ENCODE results near the gene KCNAB1.

DNA sequence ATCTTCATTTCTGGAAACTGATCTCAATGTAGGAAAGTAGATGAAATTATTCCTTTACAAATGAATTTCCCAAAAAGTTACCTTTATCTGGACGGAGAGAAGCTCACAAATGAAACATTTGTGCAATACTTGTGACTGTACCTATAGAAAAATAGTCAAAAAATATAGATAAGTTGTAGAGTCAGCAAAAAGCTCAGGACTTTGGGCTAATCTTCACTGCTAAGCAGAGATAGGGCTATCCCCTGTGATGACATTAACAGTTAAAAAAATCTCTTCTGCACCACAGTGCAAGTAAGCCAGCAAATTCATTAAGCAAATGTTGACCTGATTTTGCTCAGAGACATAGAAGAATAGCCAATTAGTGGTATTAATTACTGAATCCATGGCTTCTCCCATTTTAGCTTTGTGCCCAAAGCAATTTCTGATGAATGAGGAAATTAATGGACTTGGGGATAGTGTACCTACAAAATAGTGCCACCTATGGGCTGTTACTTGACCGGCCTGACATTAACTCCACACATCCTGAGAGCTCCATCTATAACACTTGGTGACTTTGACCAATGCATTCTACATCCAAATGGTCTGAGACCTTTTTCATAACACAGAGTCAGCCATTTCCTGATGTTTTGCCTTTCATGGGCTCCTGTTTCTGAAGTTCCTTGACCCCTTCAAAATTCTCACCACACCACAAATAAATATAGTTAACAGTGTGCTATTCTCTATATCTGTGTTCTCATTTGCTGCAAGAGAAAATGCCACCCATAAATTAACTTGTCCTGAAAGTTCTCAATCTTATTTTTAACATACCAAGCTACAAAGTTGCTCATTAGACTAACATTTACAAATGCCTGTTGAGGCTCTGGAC lies 329.6 kb downstream of the KCNAB1 start:
- TF ChIP-seq, protein P1, sequence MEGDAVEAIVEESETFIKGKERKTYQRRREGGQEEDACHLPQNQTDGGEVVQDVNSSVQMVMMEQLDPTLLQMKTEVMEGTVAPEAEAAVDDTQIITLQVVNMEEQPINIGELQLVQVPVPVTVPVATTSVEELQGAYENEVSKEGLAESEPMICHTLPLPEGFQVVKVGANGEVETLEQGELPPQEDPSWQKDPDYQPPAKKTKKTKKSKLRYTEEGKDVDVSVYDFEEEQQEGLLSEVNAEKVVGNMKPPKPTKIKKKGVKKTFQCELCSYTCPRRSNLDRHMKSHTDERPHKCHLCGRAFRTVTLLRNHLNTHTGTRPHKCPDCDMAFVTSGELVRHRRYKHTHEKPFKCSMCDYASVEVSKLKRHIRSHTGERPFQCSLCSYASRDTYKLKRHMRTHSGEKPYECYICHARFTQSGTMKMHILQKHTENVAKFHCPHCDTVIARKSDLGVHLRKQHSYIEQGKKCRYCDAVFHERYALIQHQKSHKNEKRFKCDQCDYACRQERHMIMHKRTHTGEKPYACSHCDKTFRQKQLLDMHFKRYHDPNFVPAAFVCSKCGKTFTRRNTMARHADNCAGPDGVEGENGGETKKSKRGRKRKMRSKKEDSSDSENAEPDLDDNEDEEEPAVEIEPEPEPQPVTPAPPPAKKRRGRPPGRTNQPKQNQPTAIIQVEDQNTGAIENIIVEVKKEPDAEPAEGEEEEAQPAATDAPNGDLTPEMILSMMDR (conservative IDR thresholded peaks at IDR 0.05; ENCODE audit: low read length): peak; percentile 81
- no peak for TF ChIP-seq EZH2phosphoT487 (IDR thresholded peaks at IDR 0.05; ENCODE audit: borderline replicate concordance, low read depth, low read length)

All from OCI-LY7 (cell line).